SH-SY5Y (cell line): ENCODE measurements around the gene SLC12A7.

Experiments used
- GATA2 ChIP-seq: IDR thresholded peaks from 2 replicates; pipeline ENCODE4 v1.6.1; 2011; ENCODE audit warnings: mild to moderate bottlenecking, low read depth, low read length
- GATA3 ChIP-seq: IDR thresholded peaks from 2 replicates; pipeline ENCODE4 v1.6.1; 2011; ENCODE audit warnings: low read depth, mild to moderate bottlenecking, low read length, moderate library complexity

GRCh38 chr5:1110307-1111240 is 1.3 kb downstream of the SLC12A7 start:
- no peak for TF ChIP-seq GATA2
- no peak for TF ChIP-seq GATA3
